ENCODE results near the gene GPBP1L1.
"Not testable (repeated sequence)": the region's sequence is repeated elsewhere in the genome, so short reads cannot be mapped to it uniquely, and the experiment has no call there.

Gene GPBP1L1

DNA sequence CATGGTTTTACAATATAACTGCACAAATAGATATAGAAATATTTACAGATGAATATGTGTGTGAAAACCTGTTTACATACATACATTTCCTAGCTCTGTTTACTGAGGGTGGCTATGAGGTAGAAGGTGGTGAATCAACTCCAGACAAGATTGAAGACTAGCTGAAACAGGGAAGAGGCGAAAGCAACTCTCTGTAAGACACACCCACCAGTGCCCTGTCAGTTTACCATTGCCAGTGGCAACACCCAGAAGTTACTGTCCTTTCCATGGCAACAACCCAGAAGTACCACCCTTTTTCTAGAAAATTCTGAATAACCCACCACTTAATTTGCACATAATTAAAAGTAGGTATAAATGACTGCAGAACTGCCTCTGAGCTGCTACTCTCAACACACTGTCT lies 18.3 kb upstream of the GPBP1L1 start:
- Histone ChIP-seq H3K27ac (no peak overlapping the region), H3K36me3 (replicated peaks) (no peaks in the 10 kb centered on the region), H3K4me3 (ENCODE audit: low read depth, low read length) (no peak overlapping the region), H3K27me3 (replicated peaks) (no peaks in the 10 kb centered on the region)
- TF ChIP-seq, protein P1, sequence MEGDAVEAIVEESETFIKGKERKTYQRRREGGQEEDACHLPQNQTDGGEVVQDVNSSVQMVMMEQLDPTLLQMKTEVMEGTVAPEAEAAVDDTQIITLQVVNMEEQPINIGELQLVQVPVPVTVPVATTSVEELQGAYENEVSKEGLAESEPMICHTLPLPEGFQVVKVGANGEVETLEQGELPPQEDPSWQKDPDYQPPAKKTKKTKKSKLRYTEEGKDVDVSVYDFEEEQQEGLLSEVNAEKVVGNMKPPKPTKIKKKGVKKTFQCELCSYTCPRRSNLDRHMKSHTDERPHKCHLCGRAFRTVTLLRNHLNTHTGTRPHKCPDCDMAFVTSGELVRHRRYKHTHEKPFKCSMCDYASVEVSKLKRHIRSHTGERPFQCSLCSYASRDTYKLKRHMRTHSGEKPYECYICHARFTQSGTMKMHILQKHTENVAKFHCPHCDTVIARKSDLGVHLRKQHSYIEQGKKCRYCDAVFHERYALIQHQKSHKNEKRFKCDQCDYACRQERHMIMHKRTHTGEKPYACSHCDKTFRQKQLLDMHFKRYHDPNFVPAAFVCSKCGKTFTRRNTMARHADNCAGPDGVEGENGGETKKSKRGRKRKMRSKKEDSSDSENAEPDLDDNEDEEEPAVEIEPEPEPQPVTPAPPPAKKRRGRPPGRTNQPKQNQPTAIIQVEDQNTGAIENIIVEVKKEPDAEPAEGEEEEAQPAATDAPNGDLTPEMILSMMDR (IDR thresholded peaks at IDR 0.05; ENCODE audit: low read depth, low read length, missing control alignments): no peak
- in situ Hi-C loops (cut with HindIII; ENCODE audit: low pct_ligation_motif_present, low sequenced_read_pairs): no loop called here
- DNase-seq: no peak

DNA sequence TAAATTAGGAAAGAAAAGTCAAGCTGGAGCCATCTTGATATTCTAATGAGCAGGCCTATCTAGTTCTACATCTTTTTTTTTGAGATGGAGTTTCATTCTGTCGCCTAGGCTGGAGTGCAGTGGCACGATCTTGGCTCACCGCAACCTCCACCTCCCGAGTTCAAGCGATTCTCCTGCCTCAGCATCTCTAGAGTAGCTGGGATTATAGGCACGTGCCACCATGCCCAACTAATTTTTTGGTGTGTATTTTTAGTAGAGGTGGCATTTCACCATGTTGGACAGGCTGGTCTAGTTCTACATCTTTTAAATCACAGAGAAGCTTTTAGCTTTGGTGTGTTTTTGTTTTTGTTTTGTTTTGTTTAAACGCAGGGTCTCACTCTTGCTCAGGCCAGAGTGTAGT lies 8.5 kb upstream of the GPBP1L1 start:
- TF ChIP-seq, protein P1 (IDR thresholded peaks at IDR 0.05; ENCODE audit: low read depth, low read length, missing control alignments): no peak
- Histone ChIP-seq H3K27me3 (replicated peaks) (no peaks in the 10 kb centered on the region), H3K27ac (no peak overlapping the region), H3K4me3 (ENCODE audit: low read depth, low read length) (no peak overlapping the region), H3K36me3 (replicated peaks) (peaks cover 30% of the 10 kb centered on the region)
- in situ Hi-C loops (cut with HindIII; ENCODE audit: low pct_ligation_motif_present, low sequenced_read_pairs): no loop called here
- no peak for DNase-seq

DNA sequence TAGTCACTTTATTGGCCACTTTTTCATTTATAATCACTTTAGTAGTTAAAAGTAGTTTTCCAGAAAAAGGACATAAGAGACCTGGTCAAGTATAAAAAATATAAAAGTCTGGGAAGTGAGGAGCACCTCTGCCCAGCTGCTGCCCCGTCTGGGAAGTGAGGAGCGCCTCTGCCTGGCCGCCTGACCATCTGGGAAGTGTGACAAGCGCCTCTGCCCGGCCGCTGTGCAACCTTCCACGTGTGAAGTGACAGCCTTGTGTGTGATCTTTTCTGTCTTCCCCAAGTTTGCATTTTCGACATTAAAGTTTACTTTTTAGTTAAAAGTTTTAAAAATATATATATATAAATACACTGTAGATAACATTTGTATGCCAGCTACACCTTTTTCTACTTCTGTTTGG lies 7.5 kb upstream of the GPBP1L1 start:
- peaks cover 30% of the 10 kb centered on the region for H3K36me3 ChIP-seq (replicated peaks)
- H3K27me3 ChIP-seq (replicated peaks); H3K4me3 ChIP-seq (ENCODE audit: low read depth, low read length); H3K27ac ChIP-seq; in situ Hi-C loops (cut with HindIII; ENCODE audit: low pct_ligation_motif_present, low sequenced_read_pairs); DNase-seq: not testable (repeated sequence)

DNA sequence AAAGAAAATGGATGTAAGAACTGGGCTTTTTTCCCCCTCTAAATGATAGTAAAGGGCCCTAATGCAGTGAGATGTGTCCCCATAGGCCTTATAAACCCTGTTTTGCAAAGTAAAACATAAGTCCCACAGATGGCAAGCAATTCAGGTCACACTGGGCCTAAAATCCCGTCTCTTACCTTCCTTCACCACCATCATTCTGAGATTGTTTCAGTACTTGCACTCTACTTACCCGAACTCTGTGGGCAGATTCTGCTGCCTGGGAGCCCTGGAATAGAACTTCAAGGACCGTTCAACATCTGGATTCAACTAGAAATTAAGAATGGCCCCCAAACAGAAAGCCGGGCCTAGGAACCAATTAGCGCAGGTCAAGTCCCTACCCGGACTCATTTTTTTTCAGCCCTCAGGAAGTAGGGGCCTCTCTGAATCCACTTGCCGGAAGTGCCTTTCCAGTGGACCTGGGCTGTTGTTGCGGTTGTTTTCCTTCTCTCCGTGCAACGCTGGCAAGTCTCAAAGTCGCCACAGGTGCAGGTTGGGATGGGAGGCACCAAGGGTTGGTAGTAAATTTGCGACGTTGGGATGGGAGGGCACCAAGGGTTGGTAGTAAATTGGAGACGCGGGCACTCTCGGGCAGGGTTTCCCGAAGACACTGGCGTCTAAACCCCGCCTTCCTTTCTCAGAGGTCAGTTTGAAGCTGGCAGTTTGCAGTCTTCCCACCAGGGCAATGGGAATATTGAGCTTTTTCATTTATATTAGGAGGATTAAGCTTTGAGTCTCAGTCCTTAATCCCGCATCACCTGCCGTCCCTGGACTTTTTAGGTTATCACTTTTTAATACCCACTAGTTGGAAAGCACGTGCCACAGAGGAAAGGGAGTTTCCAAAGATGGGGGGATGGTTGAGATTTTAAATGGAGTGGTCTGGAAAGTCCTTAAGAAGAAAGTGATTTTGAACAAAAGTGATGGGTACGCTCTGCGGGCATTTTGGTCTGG lies 1.7 kb upstream of the GPBP1L1 start, which contains the start of gene TMEM69:
Gene TMEM69, plus strand, starts transcription at position 428 of the 987 bp plus-strand sequence. CDS start 2,888 bp downstream, outside the sequence.
- DNase-seq: peak; percentile 75
- TF ChIP-seq, protein P1 (IDR thresholded peaks at IDR 0.05; ENCODE audit: low read depth, low read length, missing control alignments): peak; percentile 37
- Histone ChIP-seq H3K27ac (peak within 1 kb of the TSS; percentile 87), H3K36me3 (replicated peaks) (peaks cover 10% of the 10 kb centered on the region), H3K4me3 (ENCODE audit: low read depth, low read length) (peak within 1 kb of the TSS; percentile 99), H3K27me3 (replicated peaks) (no peaks in the 10 kb centered on the region)
- in situ Hi-C loops (cut with HindIII; ENCODE audit: low pct_ligation_motif_present, low sequenced_read_pairs): no loop called here

DNA sequence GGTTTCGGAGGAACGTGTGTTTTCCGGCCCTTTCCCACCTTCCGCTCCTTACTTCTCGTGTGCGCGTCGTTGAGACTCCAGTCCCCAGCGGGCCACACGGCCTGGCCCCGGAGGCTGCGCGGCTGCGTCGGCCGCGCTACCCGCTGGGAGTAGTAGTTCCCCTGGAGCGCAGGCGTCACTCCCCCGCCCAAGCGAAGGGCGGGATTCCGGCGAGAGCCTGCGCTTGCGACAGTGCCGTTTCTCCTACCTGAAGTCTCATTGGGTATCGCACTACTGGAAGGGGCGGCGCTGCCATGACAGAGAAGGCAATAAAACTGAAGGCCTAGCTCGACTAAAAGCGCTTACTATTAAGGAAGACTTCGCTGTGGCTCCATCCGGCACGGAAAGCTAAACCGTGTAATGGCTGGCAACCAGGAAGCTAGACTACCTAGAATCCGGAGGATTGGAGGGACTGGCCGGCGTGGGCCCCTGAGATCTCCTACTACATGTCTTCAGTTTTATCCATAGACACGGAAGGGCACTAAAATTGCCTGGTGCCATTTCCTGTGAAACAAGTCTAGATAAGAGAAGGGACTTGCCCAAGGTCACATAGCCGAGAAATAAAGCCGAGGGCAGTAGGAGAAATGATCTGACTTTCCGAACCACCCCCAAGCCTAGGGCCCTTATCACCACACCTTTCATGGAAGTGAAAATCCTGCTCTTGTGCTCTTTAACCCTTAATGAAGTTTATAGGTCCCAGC lies 851 bp upstream of the GPBP1L1 start:
- H3K4me3 ChIP-seq (ENCODE audit: low read depth, low read length): peak overlapping the region; percentile 99
- peaks cover 4% of the 10 kb centered on the region for H3K36me3 ChIP-seq (replicated peaks)
- H3K27me3 ChIP-seq (replicated peaks): no peaks in the 10 kb centered on the region
- DNase-seq: peak; percentile 97
- in situ Hi-C loops (cut with HindIII; ENCODE audit: low pct_ligation_motif_present, low sequenced_read_pairs): no loop called here
- TF ChIP-seq, protein P1 (IDR thresholded peaks at IDR 0.05; ENCODE audit: low read depth, low read length, missing control alignments): no peak
- peak overlapping the region; percentile 87 for H3K27ac ChIP-seq

DNA sequence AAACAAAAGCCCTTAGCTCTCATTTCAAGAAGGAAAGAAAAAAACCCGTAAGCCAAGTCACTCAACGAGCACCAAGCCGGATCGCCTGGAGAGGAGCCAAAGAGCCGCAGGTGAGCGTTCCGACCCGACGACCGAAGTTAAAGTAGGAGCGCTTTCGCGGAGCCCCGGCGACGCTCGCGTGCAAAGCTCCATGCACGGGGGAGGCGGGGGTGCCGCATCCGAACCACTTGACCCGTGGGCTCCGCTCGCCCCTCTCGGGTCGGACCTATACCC lies 382 bp downstream of the GPBP1L1 start:
- H3K27ac ChIP-seq: peak overlapping the region; percentile 87
- peaks cover under 1% of the 10 kb centered on the region for H3K36me3 ChIP-seq (replicated peaks)
- in situ Hi-C loops (cut with HindIII; ENCODE audit: low pct_ligation_motif_present, low sequenced_read_pairs): no loop called here
- peak; percentile 2 for DNase-seq
- no peaks in the 10 kb centered on the region for H3K27me3 ChIP-seq (replicated peaks)
- H3K4me3 ChIP-seq (ENCODE audit: low read depth, low read length): peak overlapping the region; percentile 99
- TF ChIP-seq, protein P1 (IDR thresholded peaks at IDR 0.05; ENCODE audit: low read depth, low read length, missing control alignments): no peak

All from brain microvascular endothelial cell (primary cell).